Neuronal stem cell (in vitro differentiated cells): ENCODE results near the gene NECTIN4.

Experiments
- DNase-seq: peaks from one replicate; pipeline ENCODE4 v3.0.0-alpha.2; 2013; ENCODE audit warnings: low spot score
- H2AFZ ChIP-seq: one replicate; pipeline ENCODE4 v1.6.1; 2013; ENCODE audit warnings: mild to moderate bottlenecking, low read length, inconsistent platforms
- H2AK5ac ChIP-seq: 2 replicates; pipeline ENCODE4 v1.6.1; 2013; ENCODE audit warnings: low read depth, mild to moderate bottlenecking, inconsistent platforms, low read length, moderate library complexity, mixed read lengths
- H2BK120ac ChIP-seq: 2 replicates; pipeline ENCODE4 v1.6.1; 2013; ENCODE audit warnings: low read depth, mild to moderate bottlenecking, inconsistent platforms, low read length, moderate library complexity, mixed read lengths
- H2BK12ac ChIP-seq: one replicate; pipeline ENCODE4 v1.6.1; 2013; ENCODE audit warnings: low read length, inconsistent platforms
- H2BK15ac ChIP-seq: 2 replicates; pipeline ENCODE4 v1.6.1; 2013; ENCODE audit warnings: mild to moderate bottlenecking, low read length, inconsistent platforms, mixed read lengths
- H2BK5ac ChIP-seq: one replicate; pipeline ENCODE4 v1.6.1; 2013; ENCODE audit warnings: inconsistent platforms, mild to moderate bottlenecking, low read length, moderate library complexity
- H3K14ac ChIP-seq: one replicate; pipeline ENCODE4 v1.6.1; 2013; ENCODE audit warnings: low read length, inconsistent platforms
- H3K18ac ChIP-seq: 2 replicates; pipeline ENCODE4 v1.6.1; 2013; ENCODE audit warnings: low read length, inconsistent platforms
- H3K23ac ChIP-seq: 2 replicates; pipeline ENCODE4 v1.6.1; 2013; ENCODE audit warnings: low read depth, mild to moderate bottlenecking, mixed read lengths, low read length, inconsistent platforms; ENCODE audit not compliant: poor library complexity
- H3K27ac ChIP-seq: replicated peaks from 3 replicates; pipeline ENCODE4 v1.5.1; 2013; ENCODE audit warnings: low read length, inconsistent platforms
- H3K27me3 ChIP-seq, 3 experiments: 2 replicates each; pipeline ENCODE4 v1.6.1; 2013; ENCODE audit warnings: low read length in 3 of 3, mild to moderate bottlenecking in 2 of 3, inconsistent platforms in 1 of 3, low read depth in 1 of 3, mixed read lengths in 1 of 3, moderate library complexity in 1 of 3; ENCODE audit not compliant: control insufficient read depth in 3 of 3, insufficient read depth in 3 of 3
- H3K36me3 ChIP-seq, 2 donors: replicated peaks in 1 of 2; 2 replicates each; pipeline ENCODE4 v1.6.1; 2013; ENCODE audit warnings: low read length in 2 of 2; ENCODE audit not compliant: control insufficient read depth in 2 of 2, insufficient read depth in 2 of 2
- H3K4ac ChIP-seq: 2 replicates; pipeline ENCODE4 v1.6.1; 2013; ENCODE audit warnings: inconsistent platforms, mild to moderate bottlenecking, low read length, moderate library complexity
- H3K4me1 ChIP-seq, 2 donors: 1 replicate in 1 of 2; 2 replicates in 1 of 2; pipeline ENCODE4 v1.6.1; 2013; ENCODE audit warnings: low read length in 2 of 2, low read depth in 1 of 2; ENCODE audit not compliant: control insufficient read depth in 2 of 2, insufficient read depth in 1 of 2
- H3K4me2 ChIP-seq: one replicate; pipeline ENCODE4 v1.6.1; 2013; ENCODE audit warnings: mild to moderate bottlenecking, low read length, inconsistent platforms; ENCODE audit not compliant: insufficient read depth, poor library complexity, severe bottlenecking
- H3K4me3 ChIP-seq, 2 donors: 2 replicates each; pipeline ENCODE4 v1.5.1; 2013; ENCODE audit warnings: low read length in 2 of 2, mild to moderate bottlenecking in 2 of 2, inconsistent platforms in 1 of 2, moderate library complexity in 1 of 2
- H3K79me1 ChIP-seq: one replicate; pipeline ENCODE4 v1.6.1; 2013; ENCODE audit warnings: low read depth, mild to moderate bottlenecking, inconsistent platforms, low read length, moderate library complexity
- H3K9ac ChIP-seq: one replicate; pipeline ENCODE4 v1.6.1; 2013; ENCODE audit warnings: mild to moderate bottlenecking, low read depth, low read length, inconsistent platforms; ENCODE audit not compliant: poor library complexity
- H3K9me3 ChIP-seq, 2 donors: replicated peaks in 1 of 2; 2 replicates each; pipeline versions ENCODE3 to v1.6.1; 2013; ENCODE audit warnings: low read length in 2 of 2, mild to moderate bottlenecking in 2 of 2, inconsistent platforms in 1 of 2, low read depth in 1 of 2, mixed read lengths in 1 of 2, moderate library complexity in 1 of 2; ENCODE audit not compliant: control insufficient read depth in 2 of 2, insufficient read depth in 1 of 2
- H4K8ac ChIP-seq: one replicate; pipeline ENCODE4 v1.6.1; 2013; ENCODE audit warnings: low read depth, mild to moderate bottlenecking, inconsistent platforms, low read length, moderate library complexity
- H4K91ac ChIP-seq: one replicate; pipeline ENCODE4 v1.6.1; 2013; ENCODE audit warnings: low read length, low read depth, mild to moderate bottlenecking, inconsistent platforms; ENCODE audit not compliant: poor library complexity
- WGBS, 2 donors: extraction: QIAGEN DNeasy Blood & Tissue Kit; methylation state at CpG; one replicate each; pipeline ENCODE4 v1.1.7; 2013; ENCODE audit warnings: missing lambda C conversion rate in 2 of 2, mixed read lengths in 1 of 2; ENCODE audit not compliant: insufficient read length in 2 of 2, insufficient replicate concordance in 1 of 2; ENCODE audit errors: extremely low coverage in 2 of 2; 5-methylcytosine and 5-hydroxymethylcytosine counted together

The NECTIN4 gene

DNA sequence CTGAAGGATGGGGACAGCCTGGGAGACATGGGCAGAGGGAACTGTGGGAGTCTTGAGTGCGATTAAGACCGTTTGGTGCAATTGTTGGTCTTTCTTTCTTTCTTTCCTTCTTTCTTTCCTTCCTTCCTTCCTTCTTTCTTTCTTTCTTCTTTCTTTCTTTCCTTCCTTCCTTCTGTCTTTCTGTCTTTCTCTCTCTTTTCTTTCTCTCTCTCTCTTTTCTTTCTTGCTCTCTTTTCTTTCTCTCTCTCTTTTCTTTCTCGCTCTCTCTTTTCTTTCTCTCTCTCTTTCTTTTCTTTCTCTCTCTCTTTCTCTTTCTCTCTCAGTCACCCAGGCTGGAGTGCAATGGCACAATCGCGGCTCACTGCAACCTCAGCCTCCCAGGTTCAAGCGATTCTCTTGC is 5.9 kb upstream of the NECTIN4 start:
- no peak overlapping the region for H3K4me2 ChIP-seq
- no peak overlapping the region for H3K18ac ChIP-seq
- H3K36me3 ChIP-seq, result peaks cover 5 to 14% of the 10 kb centered on the region in 2 donors
- H3K23ac ChIP-seq, result no peak overlapping the region
- H3K9me3 ChIP-seq, result no peaks in the 10 kb centered on the region
- no peak overlapping the region for H2BK12ac ChIP-seq
- no peak overlapping the region for H3K9ac ChIP-seq
- H3K79me1 ChIP-seq, result no peaks in the 10 kb centered on the region
- DNase-seq, result no peak
- H4K91ac ChIP-seq, result no peak overlapping the region
- H2BK120ac ChIP-seq, result no peak overlapping the region
- no peak overlapping the region for H3K27ac ChIP-seq
- H3K4me1 ChIP-seq, result peaks cover 2 to 8% of the 10 kb centered on the region in 2 donors
- H2BK15ac ChIP-seq, result no peak overlapping the region
- peaks cover 0 to 25% (median 0%) of the 10 kb centered on the region in 3 experiments for H3K27me3 ChIP-seq
- no peak overlapping the region for H4K8ac ChIP-seq
- no peak overlapping the region for H3K14ac ChIP-seq
- H2AK5ac ChIP-seq, result no peak overlapping the region
- H2BK5ac ChIP-seq, result no peak overlapping the region
- no peak overlapping the region for H3K4me3 ChIP-seq
- H2AFZ ChIP-seq, result no peak overlapping the region
- no peak overlapping the region for H3K4ac ChIP-seq
- no CpG with 5 or more reads among the region's 6 CpGs for WGBS, 2 donors

GRCh38 chr1:161094481-161094880 is 5.1 kb upstream of the NECTIN4 start:
- no peak overlapping the region for H4K91ac ChIP-seq
- peaks cover 2 to 8% of the 10 kb centered on the region in 2 donors for H3K4me1 ChIP-seq
- H2AFZ ChIP-seq, result no peak overlapping the region
- peaks cover 0 to 30% (median 0%) of the 10 kb centered on the region in 3 experiments for H3K27me3 ChIP-seq
- no peak overlapping the region for H3K4ac ChIP-seq
- H4K8ac ChIP-seq, result no peak overlapping the region
- no peak for DNase-seq
- no peaks in the 10 kb centered on the region for H3K79me1 ChIP-seq
- H2BK120ac ChIP-seq, result no peak overlapping the region
- WGBS, 2 donors, result no CpG with 5 or more reads among the region's 14 CpGs
- H3K9ac ChIP-seq, result no peak overlapping the region
- no peak overlapping the region for H2BK5ac ChIP-seq
- H3K9me3 ChIP-seq, result no peaks in the 10 kb centered on the region
- no peak overlapping the region for H2AK5ac ChIP-seq
- H3K4me3 ChIP-seq, result no peak overlapping the region
- no peak overlapping the region for H3K27ac ChIP-seq
- H3K36me3 ChIP-seq, result peaks cover under 1 to 7% of the 10 kb centered on the region in 2 donors
- no peak overlapping the region for H3K18ac ChIP-seq
- no peak overlapping the region for H2BK15ac ChIP-seq
- H3K14ac ChIP-seq, result no peak overlapping the region
- H3K4me2 ChIP-seq, result no peak overlapping the region
- no peak overlapping the region for H2BK12ac ChIP-seq
- H3K23ac ChIP-seq, result no peak overlapping the region

DNA sequence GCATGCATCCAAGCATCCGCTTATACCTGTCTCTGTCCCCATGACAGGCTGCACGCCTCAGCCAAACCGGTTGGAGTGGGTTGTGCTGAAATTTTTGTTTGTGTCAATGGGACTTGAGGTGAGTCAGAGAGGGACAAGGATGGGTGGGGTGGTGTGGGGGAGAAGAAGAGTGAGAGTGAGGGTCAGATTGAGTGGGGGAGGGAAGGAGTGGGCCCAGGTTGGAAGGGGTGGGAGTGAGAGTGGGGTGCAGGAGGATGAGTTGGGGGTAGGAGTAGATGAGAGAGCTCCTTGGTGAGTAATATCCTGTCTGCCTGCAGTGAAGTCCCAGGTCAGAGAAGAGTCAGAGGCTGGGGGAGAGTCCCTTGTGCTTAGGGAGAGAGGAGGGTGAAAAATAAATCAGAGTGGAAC is 3.3 kb upstream of the NECTIN4 start:
- H2BK120ac ChIP-seq, result no peak overlapping the region
- H3K27ac ChIP-seq, result no peak overlapping the region
- no peak overlapping the region for H3K4ac ChIP-seq
- no peak overlapping the region for H4K91ac ChIP-seq
- H3K23ac ChIP-seq, result no peak overlapping the region
- DNase-seq, result no peak
- H3K4me1 ChIP-seq, result peaks cover 0 to 3% of the 10 kb centered on the region in 2 donors
- H2AK5ac ChIP-seq, result no peak overlapping the region
- peaks cover 0 to 47% (median 0%) of the 10 kb centered on the region in 3 experiments for H3K27me3 ChIP-seq
- WGBS, 2 donors, result no CpG with 5 or more reads among the region's 3 CpGs
- no peaks in the 10 kb centered on the region for H3K36me3 ChIP-seq
- H2AFZ ChIP-seq, result no peak overlapping the region
- H3K79me1 ChIP-seq, result no peaks in the 10 kb centered on the region
- no peak overlapping the region for H3K9ac ChIP-seq
- H2BK12ac ChIP-seq, result no peak overlapping the region
- H3K14ac ChIP-seq, result no peak overlapping the region
- H2BK5ac ChIP-seq, result no peak overlapping the region
- H2BK15ac ChIP-seq, result no peak overlapping the region
- H4K8ac ChIP-seq, result no peak overlapping the region
- H3K9me3 ChIP-seq, result no peaks in the 10 kb centered on the region
- no peak overlapping the region for H3K18ac ChIP-seq
- no peak overlapping the region for H3K4me2 ChIP-seq
- no peak overlapping the region for H3K4me3 ChIP-seq

- no peak overlapping the region for H3K4ac ChIP-seq
- H2AK5ac ChIP-seq, result no peak overlapping the region
- no peak overlapping the region for H3K4me2 ChIP-seq
- H2AFZ ChIP-seq, result no peak overlapping the region
- no peak overlapping the region for H2BK15ac ChIP-seq
- no peak overlapping the region for H4K8ac ChIP-seq
- no peak overlapping the region for H3K4me3 ChIP-seq
- no peaks in the 10 kb centered on the region for H3K79me1 ChIP-seq
- no peak overlapping the region for H2BK12ac ChIP-seq
- H3K36me3 ChIP-seq, result no peaks in the 10 kb centered on the region
- H3K23ac ChIP-seq, result no peak overlapping the region
- no peak overlapping the region for H3K9ac ChIP-seq
- no peaks in the 10 kb centered on the region for H3K4me1 ChIP-seq
- H3K27ac ChIP-seq, result no peak overlapping the region
- peaks cover 0 to 54% (median 0%) of the 10 kb centered on the region in 3 experiments for H3K27me3 ChIP-seq
- no peak overlapping the region for H3K18ac ChIP-seq
- no peaks in the 10 kb centered on the region for H3K9me3 ChIP-seq
- H3K14ac ChIP-seq, result no peak overlapping the region
- WGBS, 2 donors, result no CpG with 5 or more reads among the region's 7 CpGs
- H2BK5ac ChIP-seq, result no peak overlapping the region
- H4K91ac ChIP-seq, result no peak overlapping the region
- DNase-seq, result no peak
- H2BK120ac ChIP-seq, result no peak overlapping the region
These were observed 2.6 kb upstream of the NECTIN4 start for GRCh38 chr1:161091796-161092507.
